Smooth muscle cell (in vitro differentiated cells): ENCODE data around the gene KNSTRN. TPM values are rescaled to one million over a fixed set of nuclear protein-coding genes. Genes with fewer than 3 reads are reported as not detected.
A peak's percentile ranks its signal among the peaks of the same experiment; 100 is the strongest.

ENCODE experiments used
- DNase-seq: peaks from one replicate; lab custom pipeline; 2025; ENCODE audit not compliant: unreplicated experiment; lab: John Stamatoyannopoulos, UW
- H2AFZ ChIP-seq: fragments of 200-600 bp; sonication (generic); 2 replicates; pipeline ENCODE4 v1.6.0; 2016; ENCODE audit warnings: antibody characterized with exemption, low read depth, mild to moderate bottlenecking
- H3F3A ChIP-seq: fragments of 200-600 bp; sonication (generic); 2 replicates; pipeline ENCODE4 v1.6.0; 2017; ENCODE audit warnings: antibody characterized with exemption, low read depth
- H3K27ac ChIP-seq: fragments of 200-600 bp; sonication (generic); 2 replicates; pipeline ENCODE4 v1.5.1; 2016; ENCODE audit warnings: low read depth, mild to moderate bottlenecking
- H3K27me3 ChIP-seq: fragments of 200-600 bp; sonication (generic); 2 replicates; pipeline ENCODE4 v1.6.1; 2016; ENCODE audit warnings: low read depth, mild to moderate bottlenecking
- H3K36me3 ChIP-seq: fragments of 200-600 bp; sonication (generic); 2 replicates; pipeline ENCODE4 v1.5.1; 2016; ENCODE audit warnings: low read depth
- H3K4me1 ChIP-seq: fragments of 200-600 bp; sonication (generic); 2 replicates; pipeline ENCODE4 v1.5.1; 2016; ENCODE audit warnings: low read depth
- H3K4me2 ChIP-seq: fragments of 200-600 bp; sonication (generic); 2 replicates; pipeline ENCODE4 v1.6.0; 2016; ENCODE audit warnings: mild to moderate bottlenecking
- H3K4me3 ChIP-seq: fragments of 200-600 bp; sonication (generic); 2 replicates; pipeline ENCODE4 v1.5.1; 2016; ENCODE audit warnings: mild to moderate bottlenecking
- H3K79me2 ChIP-seq: fragments of 200-600 bp; sonication (generic); 2 replicates; pipeline ENCODE4 v1.6.0; 2016; ENCODE audit warnings: low read depth, mild to moderate bottlenecking
- H3K9ac ChIP-seq: fragments of 200-600 bp; sonication (generic); 2 replicates; pipeline ENCODE4 v1.6.0; 2016; ENCODE audit warnings: low read depth
- H3K9me3 ChIP-seq: fragments of 200-600 bp; sonication (generic); replicated peaks from 2 replicates; pipeline ENCODE4 v1.5.1; 2016; ENCODE audit warnings: low read depth
- H4K20me1 ChIP-seq: fragments of 200-600 bp; sonication (generic); 2 replicates; pipeline ENCODE4 v1.6.0; 2016; ENCODE audit warnings: low read depth
- CTCF ChIP-seq: fragments of 200-600 bp; sonication (generic); IDR thresholded peaks from 2 replicates; pipeline ENCODE4 v1.5.1; 2017; ENCODE audit warnings: borderline replicate concordance, mild to moderate bottlenecking, antibody characterized with exemption; ENCODE audit not compliant: insufficient read depth, poor library complexity, severe bottlenecking
- WGBS: methylation state at CpG from one replicate; pipeline ENCODE4 v1.1.7; 2016; ENCODE audit warnings: low lambda C conversion rate; 5-methylcytosine and 5-hydroxymethylcytosine counted together
- polyA plus RNA-seq: library from polyadenylated mRNA; unstranded; fragments of >200 nt; fragmentation: Nextera tagmentation; extraction: Ambion mirVana; gene quantifications from 2 replicates; pipeline ENCODE4 v1.2.1, GENCODE V29; 2016
- total RNA-seq: library from RNA; depleted of rRNA; stranded (reverse); fragments of >200 nt; gene quantifications from 2 replicates; pipeline ENCODE4 v1.2.3, GENCODE V29; 2014

The KNSTRN gene
- total and polyA plus RNA-seq, 2 experiments from 2014 or later = 17.3 to 27.0 TPM

GRCh38 chr15:40349163-40349562, 33.4 kb upstream of the KNSTRN start:
- Histone ChIP-seq H3K27ac (no peak overlapping the region), H3K27me3 (no peaks in the 10 kb centered on the region)
- no peak for DNase-seq

GRCh38 chr15:40352281-40352901, 30.1 kb upstream of the KNSTRN start:
- no peak for TF ChIP-seq CTCF
- H3K9me3 ChIP-seq = no peaks in the 10 kb centered on the region
- H3K4me2 ChIP-seq = no peak overlapping the region
- no peak overlapping the region for H3K9ac ChIP-seq
- no peak overlapping the region for H3K27ac ChIP-seq
- no peaks in the 10 kb centered on the region for H4K20me1 ChIP-seq
- H3K27me3 ChIP-seq = no peaks in the 10 kb centered on the region
- H3K36me3 ChIP-seq = no peaks in the 10 kb centered on the region
- no peak for DNase-seq
- 90% methylated on average over 7 of the region's 7 CpGs for WGBS
- H3F3A ChIP-seq = no peaks in the 10 kb centered on the region
- H2AFZ ChIP-seq = no peak overlapping the region
- H3K4me1 ChIP-seq = no peaks in the 10 kb centered on the region
- H3K4me3 ChIP-seq = no peak overlapping the region
- no peaks in the 10 kb centered on the region for H3K79me2 ChIP-seq

More at GRCh38 chr15:40349163-40349562, 33.4 kb upstream of the KNSTRN start:
- Histone ChIP-seq H4K20me1 (no peaks in the 10 kb centered on the region), H2AFZ (no peak overlapping the region), H3K4me1 (no peaks in the 10 kb centered on the region), H3K9ac (no peak overlapping the region), H3K9me3 (no peaks in the 10 kb centered on the region), H3K36me3 (no peaks in the 10 kb centered on the region), H3K4me2 (no peak overlapping the region), H3F3A (peaks cover under 1% of the 10 kb centered on the region), H3K79me2 (no peaks in the 10 kb centered on the region), H3K4me3 (no peak overlapping the region)
- no peak for TF ChIP-seq CTCF
- 87% methylated on average over 5 of the region's 5 CpGs for WGBS

- WGBS = 80% methylated on average over 5 of the region's 5 CpGs
- H3K27me3 ChIP-seq = no peaks in the 10 kb centered on the region
- no peaks in the 10 kb centered on the region for H4K20me1 ChIP-seq
- H3K27ac ChIP-seq = no peak overlapping the region
- no peaks in the 10 kb centered on the region for H3F3A ChIP-seq
- DNase-seq = no peak
- no peak overlapping the region for H3K4me3 ChIP-seq
- H2AFZ ChIP-seq = no peak overlapping the region
- H3K4me2 ChIP-seq = no peak overlapping the region
- no peak for TF ChIP-seq CTCF
- H3K36me3 ChIP-seq = no peaks in the 10 kb centered on the region
- no peak overlapping the region for H3K9ac ChIP-seq
- no peaks in the 10 kb centered on the region for H3K9me3 ChIP-seq
- no peaks in the 10 kb centered on the region for H3K79me2 ChIP-seq
- H3K4me1 ChIP-seq = no peaks in the 10 kb centered on the region
Observed at GRCh38 chr15:40353697-40354096, 28.8 kb upstream of the KNSTRN start.

- no peaks in the 10 kb centered on the region for H3K9me3 ChIP-seq
- TF ChIP-seq CTCF = peak; percentile 44
- H4K20me1 ChIP-seq = no peaks in the 10 kb centered on the region
- no peaks in the 10 kb centered on the region for H3K27me3 ChIP-seq
- no peak overlapping the region for H3K9ac ChIP-seq
- H3K27ac ChIP-seq = no peak overlapping the region
- no peak overlapping the region for H3K4me2 ChIP-seq
- 42% methylated on average over 8 of the region's 9 CpGs for WGBS
- H2AFZ ChIP-seq = no peak overlapping the region
- no peaks in the 10 kb centered on the region for H3K4me1 ChIP-seq
- no peaks in the 10 kb centered on the region for H3F3A ChIP-seq
- peak; percentile 7 for DNase-seq
- H3K4me3 ChIP-seq = no peak overlapping the region
- no peaks in the 10 kb centered on the region for H3K79me2 ChIP-seq
- H3K36me3 ChIP-seq = no peaks in the 10 kb centered on the region
Observed at GRCh38 chr15:40354408-40355171, 27.9 kb upstream of the KNSTRN start.
